Measurements from ENCODE around the gene TSPAN11. TPM values are rescaled to one million over a fixed set of nuclear protein-coding genes. Genes with fewer than 3 reads are reported as not detected.

The TSPAN11 gene
- polyA plus RNA-seq, 2 of the 4 experiments (the other 2 are of a cell fraction): 0.01 to 0.06 TPM

DNA sequence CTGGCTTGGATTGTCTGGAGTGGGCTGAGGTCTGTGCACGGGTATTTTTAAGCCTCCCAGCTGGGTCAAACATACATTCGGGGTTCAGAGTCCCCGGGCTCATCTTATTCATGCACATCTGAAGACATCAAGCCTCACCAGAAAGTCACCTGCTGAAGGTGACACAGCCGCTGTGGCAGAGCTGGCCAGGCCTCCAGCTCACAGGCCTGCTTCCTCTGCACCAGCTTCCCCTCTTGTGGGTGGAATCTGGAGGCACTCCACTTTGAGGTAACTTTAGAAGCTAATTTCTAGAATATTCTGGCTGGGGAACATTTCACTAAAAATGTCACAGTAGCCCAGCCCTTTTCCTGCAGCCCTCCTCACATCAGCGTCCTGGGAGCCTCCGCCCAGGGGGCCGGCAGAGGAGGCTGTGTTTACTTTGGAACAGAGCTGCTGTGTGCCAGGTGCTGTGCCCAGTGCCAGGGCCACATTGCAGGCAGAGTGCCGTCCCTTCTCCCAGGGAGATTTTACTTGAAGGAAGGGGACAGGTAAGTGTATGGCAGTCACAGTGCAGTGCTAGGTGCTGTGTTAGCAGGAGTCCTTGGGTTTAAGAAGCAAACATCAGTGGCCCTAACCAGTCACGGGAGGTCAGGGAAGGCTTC is 62.2 kb downstream of the TSPAN11 start:
- no peaks in the 10 kb centered on the region for H3K4me1 ChIP-seq
- no peak for DNase-seq (ENCODE audit: low read depth in 1 of 2, low spot score in 1 of 2)
- no peak for FAIRE-seq
- TF ChIP-seq HOXA7 (CRISPR knock-in tag; IDR thresholded peaks at IDR 0.05) (no peak), RFX5 (IDR thresholded peaks at IDR 0.05) (no peak), HOXB13 (CRISPR knock-in tag; IDR thresholded peaks at IDR 0.05; ENCODE audit: low read depth) (no peak), JUN (IDR thresholded peaks at IDR 0.05) (no peak), CBX2 (IDR thresholded peaks at IDR 0.05; ENCODE audit: borderline replicate concordance, low read depth) (no peak), EHF (CRISPR knock-in tag; IDR thresholded peaks at IDR 0.05) (no peak), NR3C1 (IDR thresholded peaks at IDR 0.05) (no peak), HEYL (CRISPR knock-in tag; IDR thresholded peaks at IDR 0.05) (no peak), POLR2AphosphoS2 (conservative IDR thresholded peaks at IDR 0.05; ENCODE audit: low read length) (no peak), KDM5A (IDR thresholded peaks at IDR 0.05) (no peak)
- TF ChIP-seq, protein P1, sequence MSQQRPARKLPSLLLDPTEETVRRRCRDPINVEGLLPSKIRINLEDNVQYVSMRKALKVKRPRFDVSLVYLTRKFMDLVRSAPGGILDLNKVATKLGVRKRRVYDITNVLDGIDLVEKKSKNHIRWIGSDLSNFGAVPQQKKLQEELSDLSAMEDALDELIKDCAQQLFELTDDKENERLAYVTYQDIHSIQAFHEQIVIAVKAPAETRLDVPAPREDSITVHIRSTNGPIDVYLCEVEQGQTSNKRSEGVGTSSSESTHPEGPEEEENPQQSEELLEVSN (IDR thresholded peaks at IDR 0.05; ENCODE audit: borderline replicate concordance, low read depth): no peak
- TF ChIP-seq, protein P2, sequence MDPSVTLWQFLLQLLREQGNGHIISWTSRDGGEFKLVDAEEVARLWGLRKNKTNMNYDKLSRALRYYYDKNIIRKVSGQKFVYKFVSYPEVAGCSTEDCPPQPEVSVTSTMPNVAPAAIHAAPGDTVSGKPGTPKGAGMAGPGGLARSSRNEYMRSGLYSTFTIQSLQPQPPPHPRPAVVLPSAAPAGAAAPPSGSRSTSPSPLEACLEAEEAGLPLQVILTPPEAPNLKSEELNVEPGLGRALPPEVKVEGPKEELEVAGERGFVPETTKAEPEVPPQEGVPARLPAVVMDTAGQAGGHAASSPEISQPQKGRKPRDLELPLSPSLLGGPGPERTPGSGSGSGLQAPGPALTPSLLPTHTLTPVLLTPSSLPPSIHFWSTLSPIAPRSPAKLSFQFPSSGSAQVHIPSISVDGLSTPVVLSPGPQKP (IDR thresholded peaks at IDR 0.05; ENCODE audit: low read depth, low read length): no peak
- TF ChIP-seq, protein P3, sequence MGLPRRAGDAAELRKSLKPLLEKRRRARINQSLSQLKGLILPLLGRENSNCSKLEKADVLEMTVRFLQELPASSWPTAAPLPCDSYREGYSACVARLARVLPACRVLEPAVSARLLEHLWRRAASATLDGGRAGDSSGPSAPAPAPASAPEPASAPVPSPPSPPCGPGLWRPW (IDR thresholded peaks at IDR 0.05): no peak
- POLR2A ChIA-PET: no interaction called here
- WGBS (ENCODE audit: missing lambda C conversion rate): 54% methylated on average over 9 of the region's 9 CpGs
- CTCF ChIA-PET: interaction anchor here (0.7 to 14.2 kb wide), 6 partner anchors 11 to 142 kb away, joined by 3 to 120 read pairs (median 6); no protein-coding TSS in a partner anchor
- H3K4me3 ChIP-seq: no peak overlapping the region
- ATAC-seq: no peak
- no peaks in the 10 kb centered on the region for H3K9me3 ChIP-seq
- no peak overlapping the region for H3K27ac ChIP-seq
- H3K4me2 ChIP-seq: no peak overlapping the region

DNA sequence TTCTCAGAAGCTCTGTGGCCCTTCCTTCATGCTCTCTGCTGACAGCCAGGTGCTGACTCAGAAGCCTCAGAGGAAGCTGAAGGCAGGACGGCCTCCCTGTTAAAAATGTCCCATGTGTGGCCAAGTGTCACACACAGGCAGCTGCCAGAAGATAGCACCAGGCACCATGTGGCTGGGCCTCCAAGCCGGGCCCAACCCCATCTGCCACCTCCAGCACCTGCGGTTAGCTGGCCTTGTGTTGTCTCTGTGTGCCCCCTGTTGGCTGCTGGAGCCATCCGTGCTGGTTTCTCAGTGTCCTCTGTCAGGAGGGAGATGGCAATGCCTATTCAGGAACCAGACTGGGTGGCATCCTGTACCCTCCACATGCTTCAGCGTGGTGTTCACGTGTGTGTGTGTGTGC is 63.2 kb downstream of the TSPAN11 start:
- no peak overlapping the region for H3K4me3 ChIP-seq
- ChIA-PET CTCF (interaction anchor here (0.6 to 14.2 kb wide), 10 partner anchors 10 to 648 kb away, joined by 3 to 120 read pairs (median 4); no protein-coding TSS in a partner anchor), POLR2A (no interaction called here)
- TF ChIP-seq FOXS1 (CRISPR knock-in tag; IDR thresholded peaks at IDR 0.05) (no peak), PHF8 (IDR thresholded peaks at IDR 0.05; ENCODE audit: borderline replicate concordance, low read depth) (no peak), RAD21 (conservative IDR thresholded peaks at IDR 0.05 in 1 of 2, IDR thresholded peaks at IDR 0.05 in 1 of 2) (peak; percentile 32 to 64; a peak in 3 of 5 replicates), HOXA7 (CRISPR knock-in tag; IDR thresholded peaks at IDR 0.05) (no peak), SMC3 (IDR thresholded peaks at IDR 0.05) (0 out of 3 replicates have a peak, but pooled peaks have one; percentile 10), HEYL (CRISPR knock-in tag; IDR thresholded peaks at IDR 0.05) (no peak), CBX8 (IDR thresholded peaks at IDR 0.05) (no peak), POLR2AphosphoS2 (conservative IDR thresholded peaks at IDR 0.05; ENCODE audit: low read length) (no peak), EHMT2 (IDR thresholded peaks at IDR 0.05; ENCODE audit: low read depth) (no peak), TFCP2L1 (CRISPR knock-in tag; IDR thresholded peaks at IDR 0.05) (no peak), KDM1A (IDR thresholded peaks at IDR 0.05; ENCODE audit: low read depth) (no peak), CEBPB (IDR thresholded peaks at IDR 0.05) (no peak), EHF (CRISPR knock-in tag; IDR thresholded peaks at IDR 0.05) (no peak), ZFP36 (IDR thresholded peaks at IDR 0.05; ENCODE audit: borderline replicate concordance, partially characterized antibody) (no peak), NPAS2 (CRISPR knock-in tag; IDR thresholded peaks at IDR 0.05; ENCODE audit: borderline replicate concordance) (no peak), FOSL2 (IDR thresholded peaks at IDR 0.05) (no peak), FOSL2 (CRISPR knock-in tag; IDR thresholded peaks at IDR 0.05) (no peak), RNF2 (IDR thresholded peaks at IDR 0.05; ENCODE audit: borderline replicate concordance, low read depth) (no peak)
- TF ChIP-seq, protein P4, sequence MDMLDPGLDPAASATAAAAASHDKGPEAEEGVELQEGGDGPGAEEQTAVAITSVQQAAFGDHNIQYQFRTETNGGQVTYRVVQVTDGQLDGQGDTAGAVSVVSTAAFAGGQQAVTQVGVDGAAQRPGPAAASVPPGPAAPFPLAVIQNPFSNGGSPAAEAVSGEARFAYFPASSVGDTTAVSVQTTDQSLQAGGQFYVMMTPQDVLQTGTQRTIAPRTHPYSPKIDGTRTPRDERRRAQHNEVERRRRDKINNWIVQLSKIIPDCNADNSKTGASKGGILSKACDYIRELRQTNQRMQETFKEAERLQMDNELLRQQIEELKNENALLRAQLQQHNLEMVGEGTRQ (IDR thresholded peaks at IDR 0.05): no peak
- TF ChIP-seq, protein P5, sequence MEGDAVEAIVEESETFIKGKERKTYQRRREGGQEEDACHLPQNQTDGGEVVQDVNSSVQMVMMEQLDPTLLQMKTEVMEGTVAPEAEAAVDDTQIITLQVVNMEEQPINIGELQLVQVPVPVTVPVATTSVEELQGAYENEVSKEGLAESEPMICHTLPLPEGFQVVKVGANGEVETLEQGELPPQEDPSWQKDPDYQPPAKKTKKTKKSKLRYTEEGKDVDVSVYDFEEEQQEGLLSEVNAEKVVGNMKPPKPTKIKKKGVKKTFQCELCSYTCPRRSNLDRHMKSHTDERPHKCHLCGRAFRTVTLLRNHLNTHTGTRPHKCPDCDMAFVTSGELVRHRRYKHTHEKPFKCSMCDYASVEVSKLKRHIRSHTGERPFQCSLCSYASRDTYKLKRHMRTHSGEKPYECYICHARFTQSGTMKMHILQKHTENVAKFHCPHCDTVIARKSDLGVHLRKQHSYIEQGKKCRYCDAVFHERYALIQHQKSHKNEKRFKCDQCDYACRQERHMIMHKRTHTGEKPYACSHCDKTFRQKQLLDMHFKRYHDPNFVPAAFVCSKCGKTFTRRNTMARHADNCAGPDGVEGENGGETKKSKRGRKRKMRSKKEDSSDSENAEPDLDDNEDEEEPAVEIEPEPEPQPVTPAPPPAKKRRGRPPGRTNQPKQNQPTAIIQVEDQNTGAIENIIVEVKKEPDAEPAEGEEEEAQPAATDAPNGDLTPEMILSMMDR (IDR thresholded peaks at IDR 0.05): peak; percentile 25; the same call in 1 of the 3 replicates
- TF ChIP-seq, protein P2 (IDR thresholded peaks at IDR 0.05; ENCODE audit: low read depth, low read length): no peak
- TF ChIP-seq, protein P6, sequence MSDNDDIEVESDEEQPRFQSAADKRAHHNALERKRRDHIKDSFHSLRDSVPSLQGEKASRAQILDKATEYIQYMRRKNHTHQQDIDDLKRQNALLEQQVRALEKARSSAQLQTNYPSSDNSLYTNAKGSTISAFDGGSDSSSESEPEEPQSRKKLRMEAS (IDR thresholded peaks at IDR 0.05): no peak
- TF ChIP-seq, protein P1 (IDR thresholded peaks at IDR 0.05; ENCODE audit: borderline replicate concordance, low read depth): no peak

More for the DNA sequence above, 63.2 kb downstream of the TSPAN11 start:
- no peak overlapping the region for H3K4me2 ChIP-seq
- no peak for FAIRE-seq
- DNase-seq (ENCODE audit: low read depth in 1 of 2, low spot score in 1 of 2): peak; percentile 41 to 57
- peak; percentile 52 to 72; a peak in 4 of 6 replicates for ATAC-seq
- no peaks in the 10 kb centered on the region for H3K4me1 ChIP-seq
- 46% methylated on average over 5 of the region's 6 CpGs for WGBS (ENCODE audit: missing lambda C conversion rate)
- H3K9me3 ChIP-seq: no peaks in the 10 kb centered on the region
- H3K27ac ChIP-seq: no peak overlapping the region

Measured in A549 (cell line).